ENCODE measurements around the gene SLC5A5. TPM values are rescaled to one million over a fixed set of nuclear protein-coding genes. Genes with fewer than 3 reads are reported as not detected.
"Not testable (repeated sequence)": the region's sequence is repeated elsewhere in the genome, so short reads cannot be mapped to it uniquely, and the experiment has no call there.

SLC5A5 gene
- total RNA-seq, 1 donor from 2014 or later, result not detected

- Histone ChIP-seq H3K4me1 (no peaks in the 10 kb centered on the region), H3K36me3 (no peaks in the 10 kb centered on the region), H3K27me3 (peaks cover 8% of the 10 kb centered on the region), H3K9me3 (no peaks in the 10 kb centered on the region), H3K27ac (no peak overlapping the region), H3K4me3 (no peak overlapping the region)
- DNase-seq (no peak), ATAC-seq (peak; percentile 23)
- intact Hi-C loops (cut with DNase I), result no loop called here
- TF ChIP-seq CTCF (IDR thresholded peaks at IDR 0.05), result no peak
These were observed 10.0 kb downstream of the SLC5A5 start for GRCh38 chr19:17881701-17882100.

GRCh38 chr19:17883627-17884410 lies 12.1 kb downstream of the SLC5A5 start:
- ATAC-seq (peak; percentile 26), DNase-seq (no peak)
- no peaks in the 10 kb centered on the region for H3K9me3 ChIP-seq
- H3K4me3 ChIP-seq, result no peak overlapping the region
- no peaks in the 10 kb centered on the region for H3K36me3 ChIP-seq
- TF ChIP-seq CTCF (IDR thresholded peaks at IDR 0.05), result no peak
- H3K27ac ChIP-seq, result no peak overlapping the region
- H3K4me1 ChIP-seq, result no peaks in the 10 kb centered on the region
- peaks cover 8% of the 10 kb centered on the region for H3K27me3 ChIP-seq
- intact Hi-C loops (cut with DNase I), result no loop called here

- Histone ChIP-seq H3K27me3 (peaks cover 16% of the 10 kb centered on the region), H3K4me3 (no peak overlapping the region), H3K27ac (no peak overlapping the region), H3K36me3 (no peaks in the 10 kb centered on the region), H3K9me3 (no peaks in the 10 kb centered on the region), H3K4me1 (no peaks in the 10 kb centered on the region)
- ATAC-seq (no peak), DNase-seq (no peak)
- TF ChIP-seq CTCF (IDR thresholded peaks at IDR 0.05), result no peak
- intact Hi-C loops (cut with DNase I), result no loop called here
These were observed 14.8 kb downstream of the SLC5A5 start for GRCh38 chr19:17886515-17886914.

- H3K27ac ChIP-seq; H3K4me3 ChIP-seq; H3K4me1 ChIP-seq; intact Hi-C loops (cut with DNase I); DNase-seq; H3K36me3 ChIP-seq; ATAC-seq; H3K9me3 ChIP-seq: not testable (repeated sequence)
- peaks cover 16% of the 10 kb centered on the region for H3K27me3 ChIP-seq
These were observed 15.5 kb downstream of the SLC5A5 start for GRCh38 chr19:17887221-17887620.

GRCh38 chr19:17888260-17888659 lies 16.5 kb downstream of the SLC5A5 start:
- DNase-seq (no peak), ATAC-seq (no peak)
- H3K27me3 ChIP-seq, result peaks cover 16% of the 10 kb centered on the region
- TF ChIP-seq CTCF (IDR thresholded peaks at IDR 0.05), result no peak
- H3K4me3 ChIP-seq, result no peak overlapping the region
- no peaks in the 10 kb centered on the region for H3K36me3 ChIP-seq
- intact Hi-C loops (cut with DNase I), result no loop called here
- no peaks in the 10 kb centered on the region for H3K9me3 ChIP-seq
- H3K27ac ChIP-seq, result no peak overlapping the region
- no peaks in the 10 kb centered on the region for H3K4me1 ChIP-seq

- Histone ChIP-seq H3K36me3 (no peaks in the 10 kb centered on the region), H3K27me3 (peaks cover 8% of the 10 kb centered on the region), H3K27ac (no peak overlapping the region), H3K4me3 (no peak overlapping the region), H3K4me1 (no peaks in the 10 kb centered on the region), H3K9me3 (no peaks in the 10 kb centered on the region)
- ATAC-seq, result peak; percentile 52
- TF ChIP-seq CTCF (IDR thresholded peaks at IDR 0.05), result no peak
- intact Hi-C loops (cut with DNase I), result no loop called here
- no peak for DNase-seq
These were observed 18.0 kb downstream of the SLC5A5 start for GRCh38 chr19:17889609-17890214.

Measured in upper lobe of right lung (tissue), 1 donor.